Measurements from ENCODE around the gene MOB1B.

MOB1B gene

DNA sequence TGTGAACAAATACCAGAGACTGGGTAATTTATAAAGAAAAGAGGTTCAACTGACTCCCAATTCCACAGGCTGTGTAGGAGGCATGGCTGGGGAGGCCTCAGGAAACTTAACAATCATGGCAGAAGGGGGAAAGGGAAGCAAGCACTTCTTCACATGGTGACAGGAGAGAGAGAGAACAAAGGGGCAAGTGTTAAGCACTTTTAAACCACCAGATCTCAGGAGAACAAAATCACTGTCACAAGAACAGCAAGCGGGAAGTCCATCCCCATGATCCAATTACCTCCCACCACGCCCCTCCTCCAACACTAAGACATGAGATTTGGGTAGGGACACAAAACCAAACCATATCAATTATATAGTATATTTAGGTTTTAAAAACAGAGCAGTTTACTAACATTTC is 30.8 kb downstream of the MOB1B start:
- CTCF ChIA-PET, result no interaction called here
- TF ChIP-seq CTCF (IDR thresholded peaks at IDR 0.05; ENCODE audit: insufficient read depth, low read length, missing control alignments), result no peak
- no peak overlapping the region for H3K4me3 ChIP-seq (ENCODE audit: low read depth, low read length)
- DNase-seq (ENCODE audit: low read depth, low spot score), result no peak
- POLR2A ChIA-PET, result no interaction called here

- no peak overlapping the region for H3K4me3 ChIP-seq (ENCODE audit: low read depth, low read length)
- DNase-seq (ENCODE audit: low read depth, low spot score), result no peak
- ChIA-PET CTCF (interaction anchor here (1.8 kb wide), 1 partner anchor 283 kb away, joined by 5 read pairs; no protein-coding TSS in a partner anchor), POLR2A (interaction anchor here (1.1 kb wide), 1 partner anchor 75 kb away, joined by 3 read pairs; no protein-coding TSS in a partner anchor)
- TF ChIP-seq CTCF (IDR thresholded peaks at IDR 0.05; ENCODE audit: insufficient read depth, low read length, missing control alignments), result no peak
Measured at GRCh38 chr4:70935038-70935695, 33.0 kb downstream of the MOB1B start.

DNA sequence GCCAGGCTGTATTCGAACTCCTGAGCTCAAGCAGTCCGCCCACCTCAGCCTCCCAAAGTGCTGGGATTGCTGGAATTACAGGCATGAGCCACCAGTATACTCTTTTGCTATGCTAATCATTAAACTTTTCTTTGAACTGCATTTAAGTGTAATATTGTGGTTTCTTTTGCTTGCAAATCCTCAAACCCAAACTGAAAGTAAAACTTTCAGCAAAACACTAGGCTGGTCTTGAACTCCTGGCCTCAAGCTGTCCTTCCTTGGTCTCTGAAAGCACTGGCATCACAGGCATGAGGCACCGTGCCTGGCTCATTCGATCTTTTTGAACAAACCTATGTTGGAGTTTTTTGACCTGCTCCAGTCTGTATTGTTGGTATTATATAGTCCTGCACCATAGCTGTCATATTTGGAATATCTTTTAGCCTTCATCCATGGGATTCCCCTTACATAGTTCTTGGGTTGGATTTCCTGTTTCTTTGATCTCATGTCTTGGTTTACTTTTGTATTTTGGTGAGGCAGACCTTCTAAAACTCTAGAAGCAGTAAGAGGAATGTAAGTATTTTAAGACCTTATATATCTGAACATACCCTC is 34.1 kb downstream of the MOB1B start:
- DNase-seq (ENCODE audit: low read depth, low spot score), result no peak
- POLR2A ChIA-PET, result interaction anchor here (1.1 kb wide), 1 partner anchor 73 kb away, joined by 3 read pairs; no protein-coding TSS in a partner anchor
- H3K4me3 ChIP-seq (ENCODE audit: low read depth, low read length), result no peak overlapping the region
- CTCF ChIA-PET, result interaction anchor here (1.4 to 1.8 kb wide), 2 partner anchors 72 to 284 kb away, joined by 3 to 5 read pairs; no protein-coding TSS in a partner anchor
- no peak for TF ChIP-seq CTCF (IDR thresholded peaks at IDR 0.05; ENCODE audit: insufficient read depth, low read length, missing control alignments)

DNA sequence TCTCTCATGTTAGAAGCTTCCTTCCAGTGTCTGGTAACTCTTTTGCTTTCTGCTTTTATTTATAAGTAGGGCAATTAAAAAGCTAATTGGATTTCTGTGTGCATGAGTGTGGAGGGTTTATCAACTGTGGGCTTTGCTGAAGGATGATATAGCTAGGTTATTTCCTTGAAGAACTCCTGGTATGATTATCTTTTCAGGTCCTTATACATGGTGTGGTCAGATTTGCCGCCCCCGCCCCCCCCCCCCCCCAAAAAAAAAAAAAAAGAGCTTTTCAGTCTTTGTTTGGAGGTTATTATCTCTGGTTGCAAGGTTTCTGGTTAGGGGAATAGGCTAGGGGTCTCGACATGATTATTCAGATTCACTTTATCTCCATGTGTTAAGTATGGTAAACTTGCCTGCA is 35.9 kb downstream of the MOB1B start:
- POLR2A ChIA-PET, result no interaction called here
- CTCF ChIA-PET, result interaction anchor here (0.9 kb wide), 1 partner anchor 12 kb away, joined by 3 read pairs; no protein-coding TSS in a partner anchor
- DNase-seq (ENCODE audit: low read depth, low spot score), result no peak
- no peak for TF ChIP-seq CTCF (IDR thresholded peaks at IDR 0.05; ENCODE audit: insufficient read depth, low read length, missing control alignments)
- H3K4me3 ChIP-seq (ENCODE audit: low read depth, low read length), result no peak overlapping the region

- H3K4me3 ChIP-seq (ENCODE audit: low read depth, low read length), result no peak overlapping the region
- ChIA-PET POLR2A (no interaction called here), CTCF (interaction anchor here (1.3 kb wide), 2 partner anchors 16 to 288 kb away, joined by 3 to 4 read pairs; no protein-coding TSS in a partner anchor)
- DNase-seq (ENCODE audit: low read depth, low spot score), result no peak
- TF ChIP-seq CTCF (IDR thresholded peaks at IDR 0.05; ENCODE audit: insufficient read depth, low read length, missing control alignments), result no peak
Measured at GRCh38 chr4:70940134-70940533, 38.0 kb downstream of the MOB1B start.

GRCh38 chr4:70943114-70943513 is 40.9 kb downstream of the MOB1B start:
- CTCF ChIA-PET, result interaction anchor here (0.7 to 1.1 kb wide), 3 partner anchors 13 to 54 kb away, joined by 3 read pairs; no protein-coding TSS in a partner anchor
- no peak for TF ChIP-seq CTCF (IDR thresholded peaks at IDR 0.05; ENCODE audit: insufficient read depth, low read length, missing control alignments)
- no peak overlapping the region for H3K4me3 ChIP-seq (ENCODE audit: low read depth, low read length)
- DNase-seq (ENCODE audit: low read depth, low spot score), result no peak
- POLR2A ChIA-PET, result no interaction called here

All from AG04449 (cell line).